HUES6 (cell line): Measurements from ENCODE around the gene KRTAP13-3.

Source experiments
- H3K27ac ChIP-seq: 2 replicates; pipeline ENCODE4 v1.7.0; 2013; ENCODE audit warnings: low read depth, mild to moderate bottlenecking, low read length, inconsistent platforms
- H3K27me3 ChIP-seq: 2 replicates; pipeline ENCODE4 v1.6.1; 2013; ENCODE audit warnings: low read length; ENCODE audit not compliant: control insufficient read depth, insufficient read depth
- H3K36me3 ChIP-seq: 2 replicates; pipeline ENCODE4 v1.6.1; 2013; ENCODE audit warnings: low read length; ENCODE audit not compliant: control insufficient read depth, insufficient read depth
- H3K4me1 ChIP-seq: 2 replicates; pipeline ENCODE4 v1.6.1; 2013; ENCODE audit warnings: low read length; ENCODE audit not compliant: control insufficient read depth, insufficient read depth
- H3K4me3 ChIP-seq: 2 replicates; pipeline ENCODE4 v1.5.1; 2013; ENCODE audit warnings: low read depth, low read length
- H3K9ac ChIP-seq: one replicate; pipeline ENCODE4 v1.6.1; 2013; ENCODE audit warnings: mild to moderate bottlenecking, low read length
- H3K9me3 ChIP-seq: 2 replicates; pipeline ENCODE4 v1.6.1; 2013; ENCODE audit warnings: low read depth, low read length; ENCODE audit not compliant: control insufficient read depth, insufficient read depth

Gene KRTAP13-3

GRCh38 chr21:30425826-30426225 lies at the start of gene KRTAP13-3:
Gene KRTAP13-3 (minus strand): TSS chr21:30425926. CDS start chr21:30425912, 14 bp downstream.
- Histone ChIP-seq H3K27ac (no peak within 1 kb of the TSS), H3K4me3 (no peak within 1 kb of the TSS), H3K4me1 (peaks cover 9% of the 10 kb centered on the region), H3K9ac (no peak within 1 kb of the TSS), H3K27me3 (no peaks in the 10 kb centered on the region), H3K36me3 (no peaks in the 10 kb centered on the region), H3K9me3 (0 out of 2 replicates have a peak, but pooled peaks cover 9% of the 10 kb centered on the region)

GRCh38 chr21:30468900-30469714 lies 43.4 kb upstream of the KRTAP13-3 start:
- Histone ChIP-seq H3K27me3 (no peaks in the 10 kb centered on the region), H3K9me3 (no peaks in the 10 kb centered on the region), H3K4me3 (no peak overlapping the region)

GRCh38 chr21:30463713-30464112 lies 38.0 kb upstream of the KRTAP13-3 start:
- Histone ChIP-seq H3K9me3 (no peaks in the 10 kb centered on the region), H3K27me3 (no peaks in the 10 kb centered on the region)

More at GRCh38 chr21:30468900-30469714, 43.4 kb upstream of the KRTAP13-3 start:
- Histone ChIP-seq H3K4me1 (no peaks in the 10 kb centered on the region), H3K27ac (no peak overlapping the region), H3K9ac (no peak overlapping the region), H3K36me3 (no peaks in the 10 kb centered on the region)

GRCh38 chr21:30448514-30448913 lies 22.8 kb upstream of the KRTAP13-3 start:
- H3K9ac ChIP-seq = no peak overlapping the region
- H3K4me3 ChIP-seq = no peak overlapping the region
- H3K36me3 ChIP-seq = no peaks in the 10 kb centered on the region
- H3K27ac ChIP-seq = no peak overlapping the region
- no peaks in the 10 kb centered on the region for H3K9me3 ChIP-seq
- peaks cover 6% of the 10 kb centered on the region; the same call in 1 of the 2 replicates for H3K4me1 ChIP-seq
- no peaks in the 10 kb centered on the region for H3K27me3 ChIP-seq

More at GRCh38 chr21:30463713-30464112, 38.0 kb upstream of the KRTAP13-3 start:
- H3K9ac ChIP-seq = no peak overlapping the region
- H3K27ac ChIP-seq = no peak overlapping the region
- no peak overlapping the region for H3K4me3 ChIP-seq
- no peaks in the 10 kb centered on the region for H3K4me1 ChIP-seq
- no peaks in the 10 kb centered on the region for H3K36me3 ChIP-seq

- no peaks in the 10 kb centered on the region for H3K27me3 ChIP-seq
- H3K36me3 ChIP-seq = no peaks in the 10 kb centered on the region
- H3K27ac ChIP-seq = no peak overlapping the region
- no peaks in the 10 kb centered on the region for H3K9me3 ChIP-seq
- H3K9ac ChIP-seq = no peak overlapping the region
- peaks cover 13% of the 10 kb centered on the region; the same call in 1 of the 2 replicates for H3K4me1 ChIP-seq
- H3K4me3 ChIP-seq = no peak overlapping the region
These were observed 21.3 kb upstream of the KRTAP13-3 start for GRCh38 chr21:30447056-30447455.

- no peaks in the 10 kb centered on the region for H3K27me3 ChIP-seq
- no peaks in the 10 kb centered on the region for H3K36me3 ChIP-seq
- no peak overlapping the region for H3K9ac ChIP-seq
- no peak overlapping the region for H3K4me3 ChIP-seq
- H3K9me3 ChIP-seq = no peaks in the 10 kb centered on the region
- peaks cover 13% of the 10 kb centered on the region; the same call in 1 of the 2 replicates for H3K4me1 ChIP-seq
- no peak overlapping the region for H3K27ac ChIP-seq
These were observed 18.5 kb upstream of the KRTAP13-3 start for GRCh38 chr21:30444204-30444603.

- peaks cover 13% of the 10 kb centered on the region; the same call in 1 of the 2 replicates for H3K4me1 ChIP-seq
- no peak overlapping the region for H3K9ac ChIP-seq
- H3K4me3 ChIP-seq = no peak overlapping the region; the same call in 1 of the 2 replicates
- no peaks in the 10 kb centered on the region for H3K36me3 ChIP-seq
- no peaks in the 10 kb centered on the region for H3K27me3 ChIP-seq
- H3K27ac ChIP-seq = no peak overlapping the region
- H3K9me3 ChIP-seq = no peaks in the 10 kb centered on the region
These were observed 17.5 kb upstream of the KRTAP13-3 start for GRCh38 chr21:30443226-30443625.

GRCh38 chr21:30439975-30440374 lies 14.2 kb upstream of the KRTAP13-3 start, which contains the start of gene KRTAP15-1:
Gene KRTAP15-1 (plus strand): TSS chr21:30440275. CDS start chr21:30440328, 53 bp downstream.
- no peak within 1 kb of the TSS for H3K4me3 ChIP-seq
- H3K4me1 ChIP-seq = peaks cover 13% of the 10 kb centered on the region; the same call in 1 of the 2 replicates
- no peak within 1 kb of the TSS for H3K27ac ChIP-seq
- H3K27me3 ChIP-seq = no peaks in the 10 kb centered on the region
- H3K36me3 ChIP-seq = no peaks in the 10 kb centered on the region
- no peak within 1 kb of the TSS for H3K9ac ChIP-seq
- no peaks in the 10 kb centered on the region for H3K9me3 ChIP-seq

GRCh38 chr21:30437010-30437565 lies 11.4 kb upstream of the KRTAP13-3 start:
- no peaks in the 10 kb centered on the region for H3K4me1 ChIP-seq
- no peaks in the 10 kb centered on the region for H3K9me3 ChIP-seq
- H3K9ac ChIP-seq = no peak overlapping the region
- H3K27me3 ChIP-seq = no peaks in the 10 kb centered on the region
- H3K27ac ChIP-seq = no peak overlapping the region
- H3K36me3 ChIP-seq = no peaks in the 10 kb centered on the region
- H3K4me3 ChIP-seq = no peak overlapping the region

- no peaks in the 10 kb centered on the region for H3K9me3 ChIP-seq
- H3K9ac ChIP-seq = no peak overlapping the region
- no peaks in the 10 kb centered on the region for H3K36me3 ChIP-seq
- no peaks in the 10 kb centered on the region for H3K4me1 ChIP-seq
- no peak overlapping the region for H3K27ac ChIP-seq
- no peaks in the 10 kb centered on the region for H3K27me3 ChIP-seq
- no peak overlapping the region for H3K4me3 ChIP-seq
These were observed 8.4 kb upstream of the KRTAP13-3 start for GRCh38 chr21:30434033-30434631.
